Measurements from ENCODE around the gene EDNRA.

Gene EDNRA

DNA sequence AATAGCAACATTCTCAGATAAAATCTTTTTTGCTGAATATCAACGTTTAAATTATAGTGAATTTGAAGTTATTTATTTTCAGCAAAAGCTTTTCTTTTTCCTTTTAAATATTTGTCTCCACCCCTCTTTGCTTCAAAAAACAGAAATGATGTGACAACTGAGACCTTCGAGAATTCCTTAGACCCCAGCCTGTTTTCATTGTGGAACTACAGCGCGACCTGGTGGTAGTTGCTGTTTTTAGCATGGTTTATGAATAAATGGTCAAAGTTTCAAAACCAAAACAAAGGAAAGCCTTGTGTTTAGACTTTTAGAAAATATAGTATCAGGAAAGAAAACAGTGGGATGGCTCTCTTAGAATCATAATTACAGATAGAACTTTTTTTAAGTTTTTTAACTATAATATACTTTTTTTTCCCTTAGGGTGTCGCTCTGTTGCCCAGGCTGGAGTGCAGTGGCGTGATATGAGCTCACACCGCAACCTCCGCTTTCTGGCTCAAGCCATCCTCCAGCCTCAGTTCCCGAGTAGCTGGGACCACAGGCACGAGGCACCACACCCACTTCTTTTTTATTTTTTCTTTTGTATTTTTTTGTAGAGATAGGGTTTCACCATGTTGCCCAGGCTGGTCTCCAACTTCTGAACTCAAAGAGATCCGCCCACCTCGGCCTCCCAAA is 109.5 kb downstream of the EDNRA start:
- Histone ChIP-seq H3F3A (ENCODE audit: low read depth) (no peaks in the 10 kb centered on the region), H3K79me2 (ENCODE audit: insufficient read depth, low read length) (no peaks in the 10 kb centered on the region), H3K36me3 (ENCODE audit: insufficient read depth, low read length) (no peaks in the 10 kb centered on the region), H3K9ac (ENCODE audit: low read depth, low read length, poor library complexity, severe bottlenecking) (no peak overlapping the region), H2AFZ (ENCODE audit: low read length) (peak overlapping the region; percentile 18; the same call in 1 of the 2 replicates), H3K4me2 (ENCODE audit: low read depth, low read length, poor library complexity, severe bottlenecking) (no peak overlapping the region), H4K20me1 (ENCODE audit: insufficient read depth, low read length, poor library complexity, severe bottlenecking) (no peaks in the 10 kb centered on the region), H3K9me2 (replicated peaks; ENCODE audit: low read depth, low read length) (no peaks in the 10 kb centered on the region), H3K4me1 (ENCODE audit: insufficient read depth, low read length, poor library complexity, severe bottlenecking) (no peaks in the 10 kb centered on the region), H3K27me3 (ENCODE audit: insufficient read depth, low read length, poor library complexity, severe bottlenecking) (no peaks in the 10 kb centered on the region), H3K4me3 (ENCODE audit: low read length, poor library complexity, severe bottlenecking) (no peak overlapping the region), H3K9me3 (ENCODE audit: insufficient read depth, low read depth, low read length) (no peaks in the 10 kb centered on the region)
- TF ChIP-seq, protein P1, sequence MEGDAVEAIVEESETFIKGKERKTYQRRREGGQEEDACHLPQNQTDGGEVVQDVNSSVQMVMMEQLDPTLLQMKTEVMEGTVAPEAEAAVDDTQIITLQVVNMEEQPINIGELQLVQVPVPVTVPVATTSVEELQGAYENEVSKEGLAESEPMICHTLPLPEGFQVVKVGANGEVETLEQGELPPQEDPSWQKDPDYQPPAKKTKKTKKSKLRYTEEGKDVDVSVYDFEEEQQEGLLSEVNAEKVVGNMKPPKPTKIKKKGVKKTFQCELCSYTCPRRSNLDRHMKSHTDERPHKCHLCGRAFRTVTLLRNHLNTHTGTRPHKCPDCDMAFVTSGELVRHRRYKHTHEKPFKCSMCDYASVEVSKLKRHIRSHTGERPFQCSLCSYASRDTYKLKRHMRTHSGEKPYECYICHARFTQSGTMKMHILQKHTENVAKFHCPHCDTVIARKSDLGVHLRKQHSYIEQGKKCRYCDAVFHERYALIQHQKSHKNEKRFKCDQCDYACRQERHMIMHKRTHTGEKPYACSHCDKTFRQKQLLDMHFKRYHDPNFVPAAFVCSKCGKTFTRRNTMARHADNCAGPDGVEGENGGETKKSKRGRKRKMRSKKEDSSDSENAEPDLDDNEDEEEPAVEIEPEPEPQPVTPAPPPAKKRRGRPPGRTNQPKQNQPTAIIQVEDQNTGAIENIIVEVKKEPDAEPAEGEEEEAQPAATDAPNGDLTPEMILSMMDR (conservative IDR thresholded peaks at IDR 0.05; ENCODE audit: low read length) = peak; percentile 92
- no peak for TF ChIP-seq EZH2phosphoT487 (IDR thresholded peaks at IDR 0.05; ENCODE audit: borderline replicate concordance)

DNA sequence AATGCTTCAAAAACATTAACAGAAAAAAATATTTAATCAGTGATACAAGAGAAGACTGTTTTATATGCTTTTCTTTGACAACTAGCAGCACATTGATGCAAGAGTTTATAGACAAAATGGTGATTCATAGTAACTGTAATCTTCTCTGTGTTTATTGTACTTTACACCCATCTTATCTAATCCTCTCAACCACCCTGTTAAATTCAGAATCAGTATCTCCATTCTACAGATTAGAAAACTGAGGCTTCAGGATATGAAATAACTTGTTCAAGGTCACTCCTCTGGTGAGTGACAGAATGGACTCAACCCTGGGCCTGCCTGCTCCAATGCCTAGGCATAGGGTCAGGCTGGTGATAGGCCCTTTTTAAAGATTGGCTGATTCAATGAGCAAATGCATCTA is 110.2 kb downstream of the EDNRA start:
- H3K9me2 ChIP-seq (replicated peaks; ENCODE audit: low read depth, low read length) = no peaks in the 10 kb centered on the region
- H3K36me3 ChIP-seq (ENCODE audit: insufficient read depth, low read length) = no peaks in the 10 kb centered on the region
- no peak overlapping the region for H3K4me2 ChIP-seq (ENCODE audit: low read depth, low read length, poor library complexity, severe bottlenecking)
- no peaks in the 10 kb centered on the region for H3F3A ChIP-seq (ENCODE audit: low read depth)
- no peaks in the 10 kb centered on the region for H3K4me1 ChIP-seq (ENCODE audit: insufficient read depth, low read length, poor library complexity, severe bottlenecking)
- no peak overlapping the region for H3K9ac ChIP-seq (ENCODE audit: low read depth, low read length, poor library complexity, severe bottlenecking)
- H2AFZ ChIP-seq (ENCODE audit: low read length) = 0 out of 2 replicates have a peak overlapping the region, but pooled peaks have one; percentile 8
- no peak overlapping the region for H3K4me3 ChIP-seq (ENCODE audit: low read length, poor library complexity, severe bottlenecking)
- no peaks in the 10 kb centered on the region for H3K9me3 ChIP-seq (ENCODE audit: insufficient read depth, low read depth, low read length)
- no peaks in the 10 kb centered on the region for H3K79me2 ChIP-seq (ENCODE audit: insufficient read depth, low read length)
- H4K20me1 ChIP-seq (ENCODE audit: insufficient read depth, low read length, poor library complexity, severe bottlenecking) = no peaks in the 10 kb centered on the region
- no peak for TF ChIP-seq EZH2phosphoT487 (IDR thresholded peaks at IDR 0.05; ENCODE audit: borderline replicate concordance)
- TF ChIP-seq, protein P1 (conservative IDR thresholded peaks at IDR 0.05; ENCODE audit: low read length) = no peak
- no peaks in the 10 kb centered on the region for H3K27me3 ChIP-seq (ENCODE audit: insufficient read depth, low read length, poor library complexity, severe bottlenecking)

DNA sequence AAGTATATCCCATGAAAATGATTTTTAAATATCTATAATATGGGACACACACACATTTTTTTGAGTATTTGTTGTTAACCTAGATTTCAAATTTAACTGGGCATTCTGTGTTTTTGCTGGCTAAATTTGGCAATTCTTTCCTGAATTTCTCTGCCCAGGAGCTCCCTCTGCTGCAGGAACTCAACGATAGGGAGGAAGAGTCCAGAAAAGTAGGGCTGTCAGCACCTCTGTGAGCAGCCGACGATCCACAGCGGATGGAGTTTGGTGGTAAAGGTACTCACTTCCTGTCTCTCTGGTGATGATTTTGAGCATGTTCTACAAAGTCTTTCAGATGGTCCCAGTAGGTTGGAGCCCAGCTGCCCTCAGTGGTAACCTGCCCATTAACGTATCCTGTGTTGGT is 113.2 kb downstream of the EDNRA start:
- H3K27me3 ChIP-seq (ENCODE audit: insufficient read depth, low read length, poor library complexity, severe bottlenecking) = no peaks in the 10 kb centered on the region

More for the DNA sequence above, 113.2 kb downstream of the EDNRA start:
- H3K79me2 ChIP-seq (ENCODE audit: insufficient read depth, low read length) = no peaks in the 10 kb centered on the region
- no peak overlapping the region for H3K4me2 ChIP-seq (ENCODE audit: low read depth, low read length, poor library complexity, severe bottlenecking)
- no peaks in the 10 kb centered on the region for H3K9me3 ChIP-seq (ENCODE audit: insufficient read depth, low read depth, low read length)
- no peaks in the 10 kb centered on the region for H3F3A ChIP-seq (ENCODE audit: low read depth)
- H4K20me1 ChIP-seq (ENCODE audit: insufficient read depth, low read length, poor library complexity, severe bottlenecking) = no peaks in the 10 kb centered on the region
- H3K4me3 ChIP-seq (ENCODE audit: low read length, poor library complexity, severe bottlenecking) = no peak overlapping the region
- H3K9ac ChIP-seq (ENCODE audit: low read depth, low read length, poor library complexity, severe bottlenecking) = no peak overlapping the region
- peak overlapping the region; percentile 50; the same call in 1 of the 2 replicates for H2AFZ ChIP-seq (ENCODE audit: low read length)
- H3K36me3 ChIP-seq (ENCODE audit: insufficient read depth, low read length) = no peaks in the 10 kb centered on the region
- no peak for TF ChIP-seq EZH2phosphoT487 (IDR thresholded peaks at IDR 0.05; ENCODE audit: borderline replicate concordance)
- TF ChIP-seq, protein P1 (conservative IDR thresholded peaks at IDR 0.05; ENCODE audit: low read length) = peak; percentile 41; the same call in 1 of the 2 replicates
- no peaks in the 10 kb centered on the region for H3K9me2 ChIP-seq (replicated peaks; ENCODE audit: low read depth, low read length)
- no peaks in the 10 kb centered on the region for H3K4me1 ChIP-seq (ENCODE audit: insufficient read depth, low read length, poor library complexity, severe bottlenecking)

All from Loucy (cell line).